HepG2 (cell line): Measurements from ENCODE around the gene SEZ6L. TPM values are rescaled to one million over a fixed set of nuclear protein-coding genes. Genes with fewer than 3 reads are reported as not detected.

ENCODE experiments used
- ATAC-seq: fragments of 200-7000 bp; cut with Tn5 transposase; 3 replicates; pipeline ENCODE4 v1.9.1; 2020; ENCODE audit warnings: mild to moderate bottlenecking, moderate library complexity
- BruUV-seq: library from RNA; stranded (reverse); fragments of 400-500 nt; replicated peaks from 2 replicates; lab custom pipeline; 2021; lab: Mats Ljungman, UMichigan
- CTCF ChIA-PET: fragments of 300-600 bp; formaldehyde crosslinking; extraction: SDS; loops from one replicate; lab custom pipeline; 2021; ENCODE audit warnings: low total read pairs, inconsistent platforms, low intra/inter-chr PET ratio; lab: Yijun Ruan, JAX
- POLR2A ChIA-PET: fragments of 350-600 bp; sonication (Branson Sonifier 250); formaldehyde crosslinking; loops from one replicate; lab custom pipeline; 2020; ENCODE audit warnings: antibody characterized with exemption, inconsistent platforms; lab: Yijun Ruan, JAX
- DNase-seq: peaks from one replicate; pipeline ENCODE4 v3.0.0-alpha.2; 2015; ENCODE audit warnings: low spot score
- FAIRE-seq: peaks from 3 replicates; lab custom pipeline; 2011; peaks lifted over from hg19 to GRCh38; lab: Jason Lieb, UNC
- H2AFZ ChIP-seq: one replicate; pipeline ENCODE4 v1.6.1; 2011; ENCODE audit warnings: low read length, inconsistent platforms
- H3K27ac ChIP-seq: fragments of 300-600 bp; 3 replicates; pipeline ENCODE4 v1.8.0; 2011; ENCODE audit warnings: mixed run types, mild to moderate bottlenecking, mixed read lengths, low read length, inconsistent platforms; ENCODE audit not compliant: insufficient read depth; ENCODE audit errors: extremely low read length
- H3K27me3 ChIP-seq, 2 experiments: fragments of 200-600 bp in 1 of 2; 2 replicates in 1 of 2; 3 replicates in 1 of 2; pipeline versions ENCODE4 v1.6.0 to v1.8.0; 2011; ENCODE audit warnings: low read length in 2 of 2, mild to moderate bottlenecking in 2 of 2, moderate library complexity in 2 of 2, inconsistent platforms in 1 of 2; ENCODE audit not compliant: insufficient read depth in 2 of 2, control insufficient read depth in 1 of 2
- H3K36me3 ChIP-seq, 2 experiments: fragments of 200-600 bp in 1 of 2; replicated peaks in 1 of 2; 2 replicates in 1 of 2; 3 replicates in 1 of 2; pipeline versions ENCODE4 v1.5.1 to v1.8.0; 2011; ENCODE audit warnings: low read length in 2 of 2, inconsistent platforms in 1 of 2; ENCODE audit not compliant: insufficient read depth in 2 of 2, control insufficient read depth in 1 of 2
- H3K4me1 ChIP-seq: 2 replicates; pipeline ENCODE4 v1.5.1; 2012; ENCODE audit warnings: low read length, inconsistent platforms; ENCODE audit not compliant: insufficient read depth
- H3K4me2 ChIP-seq: 2 replicates; pipeline ENCODE4 v1.6.0; 2011; ENCODE audit warnings: low read depth, low read length, inconsistent platforms
- H3K4me3 ChIP-seq, 3 experiments: fragments of 200-600 bp in 1 of 3; sonication (generic), shearing (Covaris generic) in 1 of 3; replicated peaks in 1 of 3; 2 replicates each; pipeline ENCODE4 v1.5.1; 2011 to 2016; ENCODE audit warnings: low read length in 3 of 3, inconsistent platforms in 2 of 3, low read depth in 2 of 3, mild to moderate bottlenecking in 2 of 3, control low read depth in 1 of 3, mixed read lengths in 1 of 3; ENCODE audit not compliant: insufficient read depth in 1 of 3
- H3K79me2 ChIP-seq: one replicate; pipeline ENCODE4 v1.6.1; 2011; ENCODE audit warnings: low read length, inconsistent platforms; ENCODE audit not compliant: insufficient read depth
- H3K9ac ChIP-seq: 2 replicates; pipeline ENCODE4 v1.6.0; 2011; ENCODE audit warnings: mild to moderate bottlenecking, low read depth, low read length, inconsistent platforms; ENCODE audit not compliant: insufficient read depth
- H3K9me3 ChIP-seq: 2 replicates; pipeline ENCODE4 v1.5.1; 2012; ENCODE audit warnings: mild to moderate bottlenecking, low read length
- H4K20me1 ChIP-seq: 2 replicates; pipeline ENCODE4 v1.6.0; 2011; ENCODE audit warnings: inconsistent platforms, mild to moderate bottlenecking, low read length, moderate library complexity; ENCODE audit not compliant: insufficient read depth
- HIVEP1 ChIP-seq: sonication (generic); formaldehyde crosslinking; IDR thresholded peaks from 2 replicates; pipeline ENCODE4 v1.4.0; 2020; ENCODE audit warnings: mild to moderate bottlenecking, missing genetic modification reagents
- IRF1 ChIP-seq: sonication (generic); formaldehyde crosslinking; IDR thresholded peaks from 2 replicates; pipeline ENCODE4 v1.4.0; 2020; ENCODE audit warnings: low read depth, mild to moderate bottlenecking, missing genetic modification reagents
- MLLT10 ChIP-seq: sonication (generic); formaldehyde crosslinking; IDR thresholded peaks from 2 replicates; pipeline ENCODE4 v1.4.0; 2020; ENCODE audit warnings: missing genetic modification reagents
- MTA3 ChIP-seq: sonication (generic); formaldehyde crosslinking; IDR thresholded peaks from 2 replicates; pipeline ENCODE4 v1.4.0; 2020; ENCODE audit warnings: missing genetic modification reagents
- MTF1 ChIP-seq: sonication (generic); formaldehyde crosslinking; IDR thresholded peaks from 2 replicates; pipeline ENCODE4 v1.5.0; 2020; ENCODE audit warnings: missing genetic modification reagents
- NBN ChIP-seq: fragments of 450-650 bp; conservative IDR thresholded peaks from 2 replicates; pipeline ENCODE4 v1.6.1; 2017
- STAT5B ChIP-seq: sonication (generic); formaldehyde crosslinking; IDR thresholded peaks from 2 replicates; pipeline ENCODE4 v1.4.0; 2020; ENCODE audit warnings: missing genetic modification reagents
- ZBTB25 ChIP-seq: IDR thresholded peaks from 2 replicates; pipeline ENCODE4 v1.6.1; 2018; ENCODE audit warnings: missing genetic modification reagents
- WGBS: methylation state at CpG from one replicate; pipeline ENCODE4 v1.1.6; 2017; ENCODE audit warnings: low lambda C conversion rate; 5-methylcytosine and 5-hydroxymethylcytosine counted together
- in situ Hi-C: cut with HindIII; loops from 2 replicates; pipeline ENCODE4 v1.10.0; 2017; ENCODE audit warnings: low pct_unique_long_range_greater_than_20kb; ENCODE audit not compliant: extremely low pct_ligation_motif_present
- intact Hi-C: fragments of 100-400 bp; cut with micrococcal nuclease; formaldehyde crosslinking; loops from one replicate; pipeline ENCODE4 v1.10.0; 2022; ENCODE audit not compliant: unreplicated experiment
- polyA plus RNA-seq, 8 experiments: library from polyadenylated mRNA; depleted of rRNA in 3 of 8; stranded (reverse) in 7 of 8; unstranded in 1 of 8; fragments of >200 nt; fragmentation: Illumina TruSeq in 4 of 8; extraction: Trizol in 4 of 8; gene quantifications; 2 replicates each; pipeline versions ENCODE4 v1.2.1 to v1.2.3, GENCODE V29; 2011 to 2016; ENCODE audit warnings: low read depth in 4 of 8, missing spikeins in 1 of 8, mixed read lengths in 1 of 8; ENCODE audit not compliant: insufficient read depth in 1 of 8
- total RNA-seq, 5 experiments: library from RNA; depleted of rRNA; stranded (reverse); fragments of >200 nt; fragmentation: Illumina TruSeq; extraction: Trizol; gene quantifications; 2 replicates each; pipeline ENCODE4 v1.2.3, GENCODE V29; 2016; ENCODE audit warnings: low read depth in 1 of 5

SEZ6L gene
- total and polyA plus RNA-seq, 2 of the 13 experiments (the other 11 are each of a cell fraction or from before 2014, with no cell fraction given) = not detected

- peaks cover 0 to 14% of the 10 kb centered on the region in 2 experiments; a peak in 1 of 5 replicates for H3K27me3 ChIP-seq
- ChIA-PET POLR2A (no interaction called here), CTCF (no interaction called here)
- no peak overlapping the region for H3K4me3 ChIP-seq
- no peaks in the 10 kb centered on the region for H3K79me2 ChIP-seq
- 0% methylated on average over 3 of the region's 3 CpGs for WGBS
- no peaks in the 10 kb centered on the region for H3K36me3 ChIP-seq
- peaks cover 9% of the 10 kb centered on the region for H3K4me1 ChIP-seq
- H3K9me3 ChIP-seq = no peaks in the 10 kb centered on the region
- in situ Hi-C loops (no loop called here), intact Hi-C loops (loop anchor here (5.0 kb wide), 1 partner anchor 305 kb away; no protein-coding TSS in a partner anchor)
- no peak overlapping the region for H3K9ac ChIP-seq
- FAIRE-seq (no peak), DNase-seq (no peak), ATAC-seq (no peak)
- no peak overlapping the region for H3K4me2 ChIP-seq
- no peaks in the 10 kb centered on the region for H4K20me1 ChIP-seq
- no peak for TF ChIP-seq ZBTB25
- TF ChIP-seq MTA3 (CRISPR knock-in tag) = no peak
- TF ChIP-seq STAT5B (CRISPR knock-in tag) = no peak
- no peak for TF ChIP-seq HIVEP1 (CRISPR knock-in tag)
- no peak for TF ChIP-seq IRF1 (CRISPR knock-in tag)
- TF ChIP-seq NBN = no peak
- TF ChIP-seq MTF1 (CRISPR knock-in tag) = no peak
- TF ChIP-seq MLLT10 (CRISPR knock-in tag) = no peak
- BruUV-seq = no TSS peak
- no peak overlapping the region for H3K27ac ChIP-seq
- H2AFZ ChIP-seq = no peak overlapping the region
These were observed 193.2 kb downstream of the SEZ6L start for GRCh38 chr22:26362471-26362870.
